AG04450 (cell line): ENCODE measurements around the gene TMEM26. TPM values are rescaled to one million over a fixed set of nuclear protein-coding genes. Genes with fewer than 3 reads are reported as not detected.

ENCODE experiments used
- CTCF ChIA-PET: fragments of 300-600, 350-600 bp; formaldehyde crosslinking; extraction: SDS; loops from one replicate; lab custom pipeline; 2022; ENCODE audit warnings: antibody characterized with exemption, inconsistent platforms; lab: Charles Lee
- POLR2A ChIA-PET: fragments of 350-600 bp; formaldehyde crosslinking; extraction: SDS; loops from one replicate; lab custom pipeline; 2021; ENCODE audit warnings: antibody characterized with exemption, inconsistent platforms; lab: Yijun Ruan, JAX
- DNase-seq: peaks from one replicate; pipeline ENCODE4 v3.0.0-alpha.2; 2011; ENCODE audit warnings: low read depth, low spot score
- H3K27ac ChIP-seq: one replicate; pipeline ENCODE4 v1.5.1; 2012; ENCODE audit warnings: low read depth, low read length, control low read depth
- H3K27me3 ChIP-seq: one replicate; pipeline ENCODE4 v1.6.0; 2012; ENCODE audit warnings: low read length; ENCODE audit not compliant: control insufficient read depth, insufficient read depth
- H3K4me3 ChIP-seq: 2 replicates; pipeline ENCODE4 v1.5.1; 2011; ENCODE audit warnings: mild to moderate bottlenecking, low read depth, low read length, control low read depth
- H3K9me3 ChIP-seq: 2 replicates; pipeline ENCODE4 v1.5.1; 2012; ENCODE audit warnings: low read length; ENCODE audit not compliant: control insufficient read depth, insufficient read depth
- polyA plus RNA-seq: library from polyadenylated mRNA; depleted of rRNA; stranded (reverse); fragments of >200 nt; gene quantifications from 2 replicates; pipeline ENCODE4 v1.2.3, GENCODE V29; 2011
- TF ChIP-seq, protein P1 (sequence below): IDR thresholded peaks from 2 replicates; pipeline ENCODE4 v1.5.1; 2011; ENCODE audit warnings: low read depth, low read length, control low read depth, inconsistent platforms

Gene TMEM26
- polyA plus RNA-seq, 1 experiment: 2.3 TPM

GRCh38 chr10:61439058-61439609 is 14.0 kb downstream of the TMEM26 start:
- TF ChIP-seq, protein P1, sequence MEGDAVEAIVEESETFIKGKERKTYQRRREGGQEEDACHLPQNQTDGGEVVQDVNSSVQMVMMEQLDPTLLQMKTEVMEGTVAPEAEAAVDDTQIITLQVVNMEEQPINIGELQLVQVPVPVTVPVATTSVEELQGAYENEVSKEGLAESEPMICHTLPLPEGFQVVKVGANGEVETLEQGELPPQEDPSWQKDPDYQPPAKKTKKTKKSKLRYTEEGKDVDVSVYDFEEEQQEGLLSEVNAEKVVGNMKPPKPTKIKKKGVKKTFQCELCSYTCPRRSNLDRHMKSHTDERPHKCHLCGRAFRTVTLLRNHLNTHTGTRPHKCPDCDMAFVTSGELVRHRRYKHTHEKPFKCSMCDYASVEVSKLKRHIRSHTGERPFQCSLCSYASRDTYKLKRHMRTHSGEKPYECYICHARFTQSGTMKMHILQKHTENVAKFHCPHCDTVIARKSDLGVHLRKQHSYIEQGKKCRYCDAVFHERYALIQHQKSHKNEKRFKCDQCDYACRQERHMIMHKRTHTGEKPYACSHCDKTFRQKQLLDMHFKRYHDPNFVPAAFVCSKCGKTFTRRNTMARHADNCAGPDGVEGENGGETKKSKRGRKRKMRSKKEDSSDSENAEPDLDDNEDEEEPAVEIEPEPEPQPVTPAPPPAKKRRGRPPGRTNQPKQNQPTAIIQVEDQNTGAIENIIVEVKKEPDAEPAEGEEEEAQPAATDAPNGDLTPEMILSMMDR: no peak
- no peak for DNase-seq
- Histone ChIP-seq H3K9me3 (no peaks in the 10 kb centered on the region), H3K4me3 (no peak overlapping the region), H3K27ac (no peak overlapping the region), H3K27me3 (no peaks in the 10 kb centered on the region)
- POLR2A ChIA-PET: interaction anchor here (0.6 kb wide), 1 partner anchor 184 kb away, joined by 10 read pairs; no protein-coding TSS in a partner anchor
- CTCF ChIA-PET: no interaction called here

DNA sequence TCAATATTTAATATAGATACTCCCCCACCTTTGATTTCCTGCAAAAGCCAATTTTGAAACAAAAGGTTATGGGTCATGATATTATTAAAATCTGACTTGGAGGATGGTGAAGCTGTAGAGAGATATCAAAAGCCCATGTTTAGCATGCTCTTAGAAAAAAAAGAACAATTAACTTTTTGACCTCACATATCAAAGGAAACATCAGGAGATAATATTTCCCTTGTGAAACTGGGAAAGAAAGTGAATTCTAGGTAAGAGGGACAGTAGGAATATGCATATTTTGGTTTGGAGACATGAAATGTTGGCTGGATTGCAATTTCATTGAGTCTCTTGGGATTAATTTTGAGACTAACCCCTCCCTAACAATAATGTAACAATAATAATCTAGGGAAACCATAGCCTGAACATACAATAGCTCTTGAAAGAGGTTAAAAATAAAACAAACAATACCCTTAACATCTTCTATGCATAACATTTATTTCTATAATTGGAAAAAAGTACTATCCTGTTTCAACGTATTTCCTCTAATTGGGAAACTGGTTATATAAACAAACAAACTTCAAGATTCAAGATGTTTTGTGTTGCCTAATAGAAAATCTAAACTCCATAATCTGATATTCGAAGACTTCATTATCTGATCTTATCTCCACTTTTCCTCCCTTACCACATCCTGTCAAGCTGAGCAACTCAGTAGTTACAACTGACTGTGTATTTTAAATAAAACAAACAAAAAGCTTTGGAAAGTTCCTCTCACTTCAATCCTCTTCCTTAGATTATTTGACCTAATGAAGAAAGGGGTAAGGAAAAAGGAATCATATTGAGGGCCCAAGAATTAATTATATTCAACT is 14.8 kb downstream of the TMEM26 start:
- H3K4me3 ChIP-seq: no peak overlapping the region
- TF ChIP-seq, protein P1: no peak
- no peaks in the 10 kb centered on the region for H3K27me3 ChIP-seq
- DNase-seq: no peak
- POLR2A ChIA-PET: interaction anchor here (0.6 kb wide), 1 partner anchor 185 kb away, joined by 10 read pairs; no protein-coding TSS in a partner anchor
- H3K9me3 ChIP-seq: no peaks in the 10 kb centered on the region
- H3K27ac ChIP-seq: no peak overlapping the region
- CTCF ChIA-PET: no interaction called here

DNA sequence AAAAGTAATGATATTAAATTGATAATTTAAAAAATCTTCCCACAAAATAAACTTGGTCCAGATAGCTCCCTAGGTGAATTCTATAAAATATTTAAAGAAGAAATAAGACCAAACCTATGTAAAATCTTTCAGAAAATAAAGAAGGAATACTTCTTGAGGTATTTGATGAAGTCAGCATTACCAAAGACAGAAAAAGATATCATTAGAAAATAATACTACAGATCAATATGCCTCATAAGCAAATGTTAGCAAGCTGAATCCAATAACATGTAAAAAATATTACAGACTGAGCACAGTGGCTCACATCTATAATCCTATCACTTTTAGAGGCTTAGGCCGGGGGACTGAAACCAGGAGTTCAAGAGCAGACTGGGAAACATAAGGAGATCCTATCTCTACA is 30.0 kb downstream of the TMEM26 start:
- H3K27ac ChIP-seq: no peak overlapping the region
- no peak overlapping the region for H3K4me3 ChIP-seq
- POLR2A ChIA-PET: no interaction called here
- TF ChIP-seq, protein P1: no peak
- CTCF ChIA-PET: no interaction called here
- no peaks in the 10 kb centered on the region for H3K27me3 ChIP-seq
- peaks cover 6% of the 10 kb centered on the region; the same call in 1 of the 2 replicates for H3K9me3 ChIP-seq
- DNase-seq: no peak

DNA sequence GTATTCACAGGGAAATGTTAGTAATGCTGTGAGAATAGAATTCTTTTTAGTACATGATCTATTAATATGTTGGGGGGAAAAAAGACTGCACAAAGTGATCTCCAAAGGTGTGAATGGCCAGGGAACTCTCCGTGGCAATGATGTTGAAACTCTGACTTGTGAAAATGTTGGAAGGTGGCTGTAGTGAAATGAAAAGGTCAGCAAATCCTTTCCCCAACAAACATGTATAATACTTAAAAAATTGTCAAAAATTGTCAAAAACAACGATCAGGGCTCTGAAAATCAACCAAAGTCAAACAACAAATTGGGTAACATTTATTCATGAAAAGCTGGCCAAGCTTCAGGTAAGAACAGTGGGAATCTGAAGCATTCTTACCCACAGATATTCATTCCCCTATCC is 35.5 kb downstream of the TMEM26 start:
- H3K4me3 ChIP-seq: no peak overlapping the region
- ChIA-PET POLR2A (no interaction called here), CTCF (no interaction called here)
- DNase-seq: no peak
- no peak overlapping the region for H3K27ac ChIP-seq
- TF ChIP-seq, protein P1: no peak
- no peaks in the 10 kb centered on the region for H3K9me3 ChIP-seq
- no peaks in the 10 kb centered on the region for H3K27me3 ChIP-seq

- Histone ChIP-seq H3K4me3 (no peak overlapping the region), H3K27me3 (no peaks in the 10 kb centered on the region), H3K27ac (no peak overlapping the region), H3K9me3 (no peaks in the 10 kb centered on the region)
- TF ChIP-seq, protein P1: no peak
- ChIA-PET POLR2A (no interaction called here), CTCF (no interaction called here)
- no peak for DNase-seq
These were observed 37.4 kb downstream of the TMEM26 start for GRCh38 chr10:61415824-61416223.
